GM12878 (cell line): ENCODE measurements around the gene NIPAL4. TPM values are rescaled to one million over a fixed set of nuclear protein-coding genes. Genes with fewer than 3 reads are reported as not detected.

ENCODE experiments used
- ATAC-seq: fragments of 200-7000 bp; cut with Tn5 transposase; 3 replicates; pipeline ENCODE4 v1.9.1; 2020; ENCODE audit warnings: mild to moderate bottlenecking, moderate library complexity
- BruUV-seq: library from RNA; stranded (reverse); fragments of 400-500 nt; replicated peaks from 2 replicates; lab custom pipeline; 2021; lab: Mats Ljungman, UMichigan
- CTCF ChIA-PET: fragments of 300-600 bp; sonication (Branson Sonifier 250); formaldehyde crosslinking; extraction: SDS; loops from one replicate; lab custom pipeline; 2021; ENCODE audit warnings: inconsistent platforms; lab: Yijun Ruan, JAX
- POLR2A ChIA-PET: fragments of 350-600 bp; formaldehyde crosslinking; extraction: SDS; loops from one replicate; lab custom pipeline; 2021; ENCODE audit warnings: inconsistent platforms; lab: Charles Lee
- RAD21 ChIA-PET: fragments of 300-600 bp; sonication (Branson Sonifier 250); formaldehyde crosslinking; loops from one replicate; lab custom pipeline; 2023; ENCODE audit warnings: antibody characterized with exemption; ENCODE audit not compliant: unreplicated experiment; lab: Charles Lee
- SMC1A ChIA-PET: fragments of 300-600 bp; sonication (Branson Sonifier 250); formaldehyde crosslinking; loops from one replicate; lab custom pipeline; 2023; ENCODE audit not compliant: unreplicated experiment, uncharacterized antibody; lab: Charles Lee
- DNase-seq: peaks from one replicate; pipeline ENCODE4 v3.0.0-alpha.2; 2011; ENCODE audit warnings: low read depth, low spot score
- FAIRE-seq: peaks from 3 replicates; lab custom pipeline; 2011; peaks lifted over from hg19 to GRCh38; lab: Jason Lieb, UNC
- H2AFZ ChIP-seq: 2 replicates; pipeline ENCODE4 v1.6.0; 2011; ENCODE audit warnings: low read depth, low read length, control low read depth; ENCODE audit not compliant: control insufficient read depth
- H3K27ac ChIP-seq: 2 replicates; pipeline ENCODE4 v1.5.1; 2011; ENCODE audit warnings: control low read depth; ENCODE audit not compliant: control insufficient read depth, insufficient read depth
- H3K27me3 ChIP-seq, 2 experiments: replicated peaks in 1 of 2; 2 replicates each; pipeline versions ENCODE4 v1.6.0 to v1.6.1; 2011; ENCODE audit warnings: low read length in 1 of 2; ENCODE audit not compliant: control insufficient read depth in 2 of 2, insufficient read depth in 2 of 2
- H3K36me3 ChIP-seq, 2 experiments: 2 replicates each; pipeline ENCODE4 v1.5.1; 2011; ENCODE audit warnings: low read length in 1 of 2; ENCODE audit not compliant: control insufficient read depth in 2 of 2, insufficient read depth in 2 of 2
- H3K4me1 ChIP-seq: 2 replicates; pipeline ENCODE4 v1.6.1; 2011; ENCODE audit warnings: mild to moderate bottlenecking, low read length, moderate library complexity, mixed read lengths; ENCODE audit not compliant: control insufficient read depth, insufficient read depth
- H3K4me2 ChIP-seq: 2 replicates; pipeline ENCODE4 v1.6.0; 2011; ENCODE audit warnings: control low read depth; ENCODE audit not compliant: control insufficient read depth, insufficient read depth
- H3K4me3 ChIP-seq: fragments of 200-600 bp; sonication (generic); 2 replicates; pipeline ENCODE4 v1.5.1; 2016
- H3K79me2 ChIP-seq: 2 replicates; pipeline ENCODE4 v1.6.0; 2011; ENCODE audit warnings: low read length; ENCODE audit not compliant: control insufficient read depth, insufficient read depth
- H3K9ac ChIP-seq: 2 replicates; pipeline ENCODE4 v1.8.0; 2011; ENCODE audit warnings: low read length, control low read depth, mixed read lengths; ENCODE audit not compliant: control insufficient read depth, insufficient read depth
- H3K9me3 ChIP-seq: replicated peaks from 3 replicates; pipeline ENCODE4 v1.5.1; 2011; ENCODE audit warnings: mild to moderate bottlenecking, low read length; ENCODE audit not compliant: control insufficient read depth, insufficient read depth
- H4K20me1 ChIP-seq: 2 replicates; pipeline ENCODE4 v1.6.0; 2011; ENCODE audit not compliant: control insufficient read depth, insufficient read depth
- ESRRA ChIP-seq: IDR thresholded peaks from 2 replicates; pipeline ENCODE4 v1.6.1; 2012; ENCODE audit warnings: mild to moderate bottlenecking, low read length, improper control_type of control experiment
- HDAC6 ChIP-seq: fragments of 200-600 bp; sonication (generic); IDR thresholded peaks from one replicate; pipeline ENCODE4 v1.8.0; 2017; ENCODE audit warnings: antibody characterized with exemption; ENCODE audit not compliant: unreplicated experiment
- IRF4 ChIP-seq: IDR thresholded peaks from 2 replicates; pipeline ENCODE4 v1.6.1; 2011; ENCODE audit warnings: low read depth, low read length
- JUND ChIP-seq: IDR thresholded peaks from 2 replicates; pipeline ENCODE4 v1.6.1; 2012; ENCODE audit warnings: low read depth, mild to moderate bottlenecking, low read length, improper control_type of control experiment, moderate library complexity
- MEF2A ChIP-seq: IDR thresholded peaks from 2 replicates; pipeline ENCODE4 v1.6.1; 2011; ENCODE audit warnings: low read depth, mild to moderate bottlenecking, low read length, moderate library complexity; ENCODE audit not compliant: insufficient read depth
- RCOR1 ChIP-seq: conservative IDR thresholded peaks from 2 replicates; pipeline ENCODE4 v1.6.1; 2012; ENCODE audit warnings: low read depth, low read length, improper control_type of control experiment
- SIX5 ChIP-seq: IDR thresholded peaks from 2 replicates; pipeline ENCODE4 v1.6.1; 2011; ENCODE audit warnings: mild to moderate bottlenecking, low read depth, low read length, moderate library complexity; ENCODE audit not compliant: severe bottlenecking
- SPI1 ChIP-seq: IDR thresholded peaks from 2 replicates; pipeline ENCODE4 v1.6.1; 2011; ENCODE audit warnings: low read depth, mild to moderate bottlenecking, low read length, moderate library complexity, borderline replicate concordance; ENCODE audit not compliant: insufficient read depth
- SUZ12 ChIP-seq: fragments of 200-600 bp; sonication (generic); IDR thresholded peaks from one replicate; pipeline ENCODE4 v1.6.1; 2018; ENCODE audit warnings: antibody characterized with exemption, mild to moderate bottlenecking; ENCODE audit not compliant: unreplicated experiment
- TBL1XR1 ChIP-seq: IDR thresholded peaks from 2 replicates; pipeline ENCODE4 v1.6.1; 2012; ENCODE audit warnings: low read depth, low read length, improper control_type of control experiment
- ZBTB4 ChIP-seq: fragments of 450-650 bp; formaldehyde crosslinking; IDR thresholded peaks from 2 replicates; pipeline ENCODE4 v1.4.0; 2022; ENCODE audit warnings: mild to moderate bottlenecking, moderate library complexity
- ZSCAN29 ChIP-seq: fragments of 450-650 bp; IDR thresholded peaks from 2 replicates; pipeline ENCODE4 v1.6.1; 2017; ENCODE audit warnings: mild to moderate bottlenecking, moderate library complexity
- WGBS: methylation state at CpG from one replicate; pipeline ENCODE4 v1.1.6; 2016; ENCODE audit warnings: low lambda C conversion rate; ENCODE audit not compliant: insufficient replicate concordance, insufficient coverage; ENCODE audit errors: missing lambda C conversion rate; 5-methylcytosine and 5-hydroxymethylcytosine counted together
- in situ Hi-C: fragments of 300-500 bp; cut with MboI; formaldehyde crosslinking; loops from 9 replicates; pipeline ENCODE4 v1.14.3; 2018; ENCODE audit warnings: mixed read lengths
- intact Hi-C: fragments of 100-400 bp; cut with micrococcal nuclease; formaldehyde crosslinking; loops from one replicate; pipeline ENCODE4 v1.14.2; 2022; ENCODE audit not compliant: unreplicated experiment
- polyA plus RNA-seq, 11 experiments: library from polyadenylated mRNA; depleted of rRNA in 4 of 11; unstranded in 6 of 11; stranded (reverse) in 5 of 11; fragments of >200 nt; fragmentation: Nextera tagmentation in 4 of 11; fragmentation: Illumina TruSeq in 1 of 11; extraction: Ambion mirVana in 4 of 11; extraction: Trizol in 1 of 11; gene quantifications; 1 replicate in 1 of 11; 2 replicates in 10 of 11; pipeline versions ENCODE4 v1.2.1 to v1.2.3, GENCODE V29; 2011 to 2016; ENCODE audit warnings: inconsistent platforms in 2 of 11, missing spikeins in 2 of 11, low read depth in 1 of 11
- total RNA-seq, 4 experiments: library from RNA; depleted of rRNA in 3 of 4; stranded (reverse); fragments of >200 nt in 3 of 4; fragmentation: Illumina TruSeq in 1 of 4; extraction: Trizol in 1 of 4; gene quantifications; 2 replicates each; pipeline versions ENCODE4 v1.2.1 to v1.2.3, GENCODE V29; 2013 to 2021

Gene NIPAL4
- total and polyA plus RNA-seq, 10 of the 15 experiments (the other 5 are each of a cell fraction or from before 2014, with no cell fraction given): 0.11 to 15.5 (median 5.9) TPM

- CTCF ChIA-PET: interaction anchor here (0.6 to 2.7 kb wide), 3 partner anchors 40 to 184 kb away, joined by 4 to 7 read pairs (median 4); no protein-coding TSS in a partner anchor
- in situ Hi-C loops (no loop called here), intact Hi-C loops (no loop called here)
- Histone ChIP-seq H3K27me3 (no peaks in the 10 kb centered on the region), H4K20me1 (no peaks in the 10 kb centered on the region), H3K4me1 (peaks cover 8% of the 10 kb centered on the region; the same call in 1 of the 2 replicates), H3K4me3 (no peak overlapping the region), H3K36me3 (peaks cover 15 to 28% of the 10 kb centered on the region in 2 experiments), H2AFZ (no peak overlapping the region), H3K27ac (no peak overlapping the region), H3K9me3 (no peaks in the 10 kb centered on the region), H3K4me2 (no peak overlapping the region), H3K79me2 (no peaks in the 10 kb centered on the region), H3K9ac (no peak overlapping the region)
- POLR2A ChIA-PET: no interaction called here
- 78% methylated on average over 9 of the region's 9 CpGs for WGBS
- no peak for FAIRE-seq
- SMC1A ChIA-PET: interaction anchor here (0.9 to 1.7 kb wide), 3 partner anchors 10 to 23 kb away, joined by 3 to 5 read pairs (median 3); no protein-coding TSS in a partner anchor
- DNase-seq: no peak
- no peak for TF ChIP-seq JUND
- ATAC-seq: no peak
- RAD21 ChIA-PET: no interaction called here
- BruUV-seq: no TSS peak
These were observed 51.9 kb downstream of the NIPAL4 start for GRCh38 chr5:157511651-157512644.

DNA sequence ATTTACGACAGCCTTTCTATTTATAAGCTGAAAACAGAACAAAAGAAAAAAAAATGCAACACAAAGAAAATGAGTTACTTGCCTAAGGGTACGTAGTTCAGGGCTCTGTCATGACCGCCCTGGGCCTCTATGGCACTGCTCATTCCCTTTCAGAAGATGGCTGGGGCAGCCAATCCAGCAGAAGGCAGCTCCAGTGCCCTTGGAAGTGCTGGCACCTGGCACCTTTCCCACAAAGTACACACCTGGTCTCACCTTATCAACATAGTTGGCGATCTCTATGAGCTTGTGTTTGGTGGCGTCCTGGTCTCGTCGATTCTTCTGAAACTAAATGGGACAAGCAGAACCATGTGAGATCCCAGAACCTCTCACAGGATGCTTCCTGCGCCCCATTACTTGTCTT, 53.2 kb downstream of the NIPAL4 start:
- H3K4me2 ChIP-seq: no peak overlapping the region
- no peak for DNase-seq
- BruUV-seq: no TSS peak
- no peaks in the 10 kb centered on the region for H3K79me2 ChIP-seq
- 88% methylated on average over 8 of the region's 8 CpGs for WGBS
- POLR2A ChIA-PET: no interaction called here
- H3K27ac ChIP-seq: no peak overlapping the region
- H4K20me1 ChIP-seq: no peaks in the 10 kb centered on the region
- TF ChIP-seq HDAC6 (no peak), TBL1XR1 (no peak), MEF2A (no peak), IRF4 (no peak), RCOR1 (no peak), SIX5 (no peak), ZSCAN29 (no peak), ESRRA (no peak), SPI1 (no peak), SUZ12 (no peak), ZBTB4 (CRISPR knock-in tag) (no peak)
- H2AFZ ChIP-seq: no peak overlapping the region
- H3K36me3 ChIP-seq: peaks cover 15 to 28% of the 10 kb centered on the region in 2 experiments
- no peak overlapping the region for H3K9ac ChIP-seq
- peaks cover 12% of the 10 kb centered on the region for H3K4me1 ChIP-seq
- H3K4me3 ChIP-seq: no peak overlapping the region
- CTCF ChIA-PET: no interaction called here
- intact Hi-C loops (no loop called here), in situ Hi-C loops (no loop called here)
- RAD21 ChIA-PET: no interaction called here
- no peaks in the 10 kb centered on the region for H3K9me3 ChIP-seq
- H3K27me3 ChIP-seq: no peaks in the 10 kb centered on the region
- FAIRE-seq: no peak
- no peak for ATAC-seq
- SMC1A ChIA-PET: no interaction called here
